ENCODE data around the gene PEX10.
"Not testable (repeated sequence)": the region's sequence is repeated elsewhere in the genome, so short reads cannot be mapped to it uniquely, and the experiment has no call there.

The PEX10 gene

GRCh38 chr1:2443277-2444137, 31.1 kb upstream of the PEX10 start:
- peak in 1 of 2 donors; percentile 14 for DNase-seq (ENCODE audit: low read depth in 2 of 2)

- no peak for DNase-seq (ENCODE audit: low read depth in 2 of 2)
These were observed 30.3 kb upstream of the PEX10 start for GRCh38 chr1:2442661-2443060.

GRCh38 chr1:2441746-2442145, 29.4 kb upstream of the PEX10 start:
- DNase-seq (ENCODE audit: low read depth in 2 of 2): no peak

DNA sequence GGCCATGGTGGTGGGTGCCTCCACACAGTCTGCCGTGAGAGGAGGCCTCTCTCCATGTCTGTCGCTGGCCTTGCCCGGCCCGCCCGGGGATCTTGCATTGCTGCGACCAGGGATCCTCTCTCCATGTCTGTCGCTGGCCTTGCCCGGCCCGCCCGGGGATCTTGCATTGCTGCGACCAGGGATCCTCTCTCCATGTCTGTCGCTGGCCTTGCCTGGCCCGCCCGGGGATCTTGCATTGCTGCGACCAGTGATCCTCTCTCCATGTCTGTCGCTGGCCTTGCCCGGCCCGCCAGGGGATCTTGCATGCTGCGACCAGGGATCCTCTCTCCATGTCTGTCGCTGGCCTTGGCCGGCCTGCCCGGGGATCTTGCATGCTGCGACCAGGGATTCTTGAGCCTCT, 28.0 kb upstream of the PEX10 start:
- DNase-seq (ENCODE audit: low read depth in 2 of 2): not testable (repeated sequence)

DNA sequence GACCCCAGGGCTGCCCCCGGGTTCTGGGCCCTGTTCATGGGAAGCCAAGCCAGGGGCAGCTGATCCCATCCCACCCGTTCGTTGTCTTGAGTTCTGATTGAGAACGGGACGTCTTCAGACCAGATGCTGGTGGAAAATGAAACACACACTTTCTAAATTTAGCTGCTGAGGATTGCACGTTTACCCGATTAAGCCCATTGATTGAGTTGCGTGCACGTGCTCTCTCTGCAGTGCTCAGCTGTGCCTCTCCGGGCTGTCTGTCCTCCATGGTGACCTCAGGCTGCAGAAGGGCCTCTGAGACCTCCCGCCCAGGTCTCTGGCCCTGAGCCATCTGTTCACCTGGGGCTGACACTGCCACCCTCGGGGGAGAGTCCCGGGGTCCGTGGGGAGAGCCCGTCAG, 27.0 kb upstream of the PEX10 start:
- no peak for DNase-seq (ENCODE audit: low read depth in 2 of 2)

DNA sequence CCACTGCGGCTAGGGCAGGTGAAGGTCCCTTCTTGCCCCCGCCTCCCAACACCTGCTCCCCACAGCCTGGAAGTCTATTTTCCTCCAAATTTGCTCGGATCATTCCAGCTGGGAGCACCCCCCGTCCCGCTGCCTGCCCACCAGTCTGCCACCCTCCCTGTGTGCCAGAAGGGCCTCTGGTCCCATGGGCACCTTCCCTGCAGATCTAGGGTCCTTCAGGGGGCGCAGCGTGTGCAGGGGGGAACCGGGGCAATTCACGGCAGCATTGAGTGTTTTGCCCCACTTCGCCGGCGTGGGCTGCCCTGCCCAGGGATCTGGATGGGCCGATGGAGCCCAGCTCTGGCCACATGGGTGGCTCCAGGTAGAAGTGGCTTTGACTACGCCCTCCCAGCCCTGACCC, 26.3 kb upstream of the PEX10 start:
- DNase-seq (ENCODE audit: low read depth in 2 of 2): no peak

GRCh38 chr1:2438038-2438437, 25.7 kb upstream of the PEX10 start:
- DNase-seq (ENCODE audit: low read depth in 2 of 2): no peak

- DNase-seq (ENCODE audit: low read depth in 2 of 2): no peak
These were observed 25.3 kb upstream of the PEX10 start for GRCh38 chr1:2437617-2438016.

GRCh38 chr1:2436876-2437275, 24.5 kb upstream of the PEX10 start:
- DNase-seq (ENCODE audit: low read depth in 2 of 2): no peak

- no peak for DNase-seq (ENCODE audit: low read depth in 2 of 2)
These were observed 23.5 kb upstream of the PEX10 start for GRCh38 chr1:2435746-2436355.

GRCh38 chr1:2435091-2435490, 22.7 kb upstream of the PEX10 start:
- DNase-seq (ENCODE audit: low read depth in 2 of 2): no peak

GRCh38 chr1:2433936-2434655, 21.7 kb upstream of the PEX10 start:
- no peak for DNase-seq (ENCODE audit: low read depth in 2 of 2)

DNA sequence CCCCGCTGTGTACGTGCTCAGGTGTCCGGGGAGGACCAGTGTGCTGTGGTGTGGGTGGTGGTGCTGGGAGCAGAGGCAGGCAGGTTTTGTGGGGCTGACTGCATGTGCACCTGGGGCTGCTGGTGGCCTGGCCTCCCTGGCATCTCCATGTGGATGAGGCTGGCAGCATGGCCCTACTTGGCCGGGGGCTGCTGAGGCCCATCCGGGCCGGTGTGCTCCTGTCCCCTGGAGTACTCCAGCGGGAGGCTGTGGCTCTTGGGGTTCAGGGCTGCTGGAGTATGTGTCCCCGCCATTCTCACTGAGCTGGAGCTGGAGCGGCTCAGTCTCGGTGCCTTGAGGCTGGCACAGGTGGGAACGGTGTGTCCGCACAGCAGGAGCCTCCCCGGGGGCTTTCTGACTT, 20.8 kb upstream of the PEX10 start:
- DNase-seq (ENCODE audit: low read depth in 2 of 2): no peak

- no peak for DNase-seq (ENCODE audit: low read depth in 2 of 2)
These were observed 20.1 kb upstream of the PEX10 start for GRCh38 chr1:2432441-2432844.

- DNase-seq (ENCODE audit: low read depth in 2 of 2): no peak
These were observed 19.2 kb upstream of the PEX10 start for GRCh38 chr1:2431518-2431917.

DNA sequence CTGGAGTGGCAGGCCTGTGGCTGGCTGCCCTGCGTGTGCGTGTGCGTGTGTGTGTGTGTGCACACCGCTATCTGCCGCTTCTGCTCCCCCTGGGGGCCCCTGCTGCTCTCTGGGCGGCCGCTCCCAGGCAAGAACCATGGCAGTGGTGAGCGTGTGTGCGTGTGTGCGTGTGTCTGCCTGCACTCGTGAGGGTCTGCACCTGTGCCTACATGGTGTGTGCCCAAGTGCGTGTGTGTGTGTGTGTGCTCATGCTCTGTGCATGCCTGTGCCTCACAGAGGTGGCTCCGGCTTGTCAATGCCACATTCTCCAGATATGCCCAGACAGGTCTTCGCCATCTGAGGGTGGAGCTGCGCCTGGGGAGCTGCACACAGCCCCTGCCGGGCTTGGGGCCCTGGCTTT, 18.7 kb upstream of the PEX10 start:
- no peak for DNase-seq (ENCODE audit: low read depth in 2 of 2)

DNA sequence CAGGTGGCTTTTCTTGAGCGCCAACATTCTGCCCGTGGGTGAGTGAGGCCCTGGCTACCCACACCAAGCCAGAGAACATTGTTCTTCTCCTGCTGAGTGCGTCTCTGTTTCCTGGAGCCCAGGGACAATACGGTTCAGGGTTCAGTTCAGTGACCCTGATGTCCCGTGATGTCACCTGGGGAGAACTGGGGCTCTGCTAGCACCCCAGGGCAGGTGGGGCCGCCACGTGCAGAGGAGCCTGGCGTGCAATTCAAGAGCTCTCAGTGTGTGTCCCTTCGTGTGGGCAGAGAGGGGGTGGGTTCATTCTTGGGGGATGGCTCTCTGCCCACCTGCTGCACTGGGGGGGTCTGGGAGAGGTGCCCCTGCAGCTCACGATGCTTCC, 18.2 kb upstream of the PEX10 start:
- DNase-seq (ENCODE audit: low read depth in 2 of 2): no peak

- DNase-seq (ENCODE audit: low read depth in 2 of 2): no peak
These were observed 17.6 kb upstream of the PEX10 start for GRCh38 chr1:2429780-2430591.

DNA sequence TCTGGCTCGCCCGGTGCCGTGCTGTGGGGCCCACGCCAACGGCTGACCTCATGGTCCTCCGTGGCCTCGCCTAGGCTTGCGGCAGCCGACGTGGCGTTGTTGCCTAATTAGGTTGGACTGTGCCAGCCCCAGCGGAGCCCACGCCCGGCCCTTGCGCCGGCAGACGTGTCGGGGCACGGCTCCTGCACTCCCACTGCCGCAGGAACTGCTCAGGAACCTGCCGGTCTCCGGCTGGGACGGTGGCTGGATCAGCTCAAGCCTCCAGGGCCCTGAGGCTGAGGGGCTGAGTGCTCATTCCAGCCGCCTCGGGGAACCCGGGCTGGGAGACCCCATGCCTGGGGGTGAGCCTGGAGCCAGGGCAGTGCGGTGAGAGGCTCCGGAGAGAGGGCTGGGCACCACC, 16.1 kb upstream of the PEX10 start:
- no peak for DNase-seq (ENCODE audit: low read depth in 2 of 2)

DNA sequence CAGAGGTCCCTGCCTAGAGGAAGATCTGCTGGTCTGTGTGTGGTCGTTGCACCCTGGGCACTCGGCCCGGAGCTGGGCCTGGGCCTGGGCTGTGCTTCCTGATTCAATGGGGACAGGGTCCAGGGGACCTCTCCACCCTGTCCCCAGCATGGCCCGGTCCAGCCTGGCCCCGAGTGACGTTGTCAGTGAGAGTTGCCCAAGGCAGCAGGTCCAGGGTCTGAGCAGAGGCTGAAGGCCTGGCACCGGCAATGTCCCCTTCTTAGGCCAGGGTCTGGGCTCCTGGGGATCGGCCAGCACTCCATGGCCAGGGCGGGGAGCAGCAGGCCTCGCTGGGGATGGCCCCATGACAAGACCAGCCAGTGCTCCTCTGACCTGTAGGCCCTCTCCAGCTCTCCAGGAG, 15.6 kb upstream of the PEX10 start:
- DNase-seq (ENCODE audit: low read depth in 2 of 2): no peak

DNA sequence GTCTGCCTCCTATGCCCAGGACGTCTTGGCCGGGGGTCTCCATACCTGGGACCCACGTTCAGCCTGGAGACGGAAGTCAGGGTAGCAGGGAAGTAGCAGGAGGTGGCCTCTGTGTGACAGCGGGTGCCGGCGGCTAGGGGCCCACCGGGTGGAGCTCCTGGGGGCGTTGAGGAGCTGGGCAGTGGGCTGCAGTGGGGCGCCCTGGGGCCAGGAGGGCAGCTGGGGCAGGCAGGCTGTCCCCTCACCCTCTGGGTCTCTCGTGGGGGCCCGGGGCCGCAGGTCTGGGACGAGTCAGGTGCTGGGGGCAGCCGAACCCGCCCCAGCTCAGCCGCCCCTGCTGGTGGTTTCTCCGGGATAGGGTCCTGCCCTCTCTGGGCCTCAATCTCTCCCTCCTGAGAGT, 14.7 kb upstream of the PEX10 start:
- no peak for DNase-seq (ENCODE audit: low read depth in 2 of 2)

GRCh38 chr1:2426540-2426939, 14.2 kb upstream of the PEX10 start:
- no peak for DNase-seq (ENCODE audit: low read depth in 2 of 2)
